Upper lobe of right lung (tissue), 1 donor: ENCODE data around the gene HRH4. TPM values are rescaled to one million over a fixed set of nuclear protein-coding genes. Genes with fewer than 3 reads are reported as not detected.

Source experiments
- ATAC-seq: fragments of 200-7000 bp; cut with Tn5 transposase; one replicate; pipeline ENCODE4 v1.9.1; 2020; ENCODE audit warnings: mild to moderate bottlenecking, moderate library complexity
- DNase-seq: peaks from one replicate; pipeline ENCODE4 v3.0.0-alpha.2; 2020
- H3K27ac ChIP-seq: fragments of 200-600 bp; one replicate; pipeline ENCODE4 v1.8.0; 2022
- H3K27me3 ChIP-seq: fragments of 200-600 bp; one replicate; pipeline ENCODE4 v1.8.0; 2022; ENCODE audit warnings: mild to moderate bottlenecking
- H3K36me3 ChIP-seq: fragments of 200-600 bp; one replicate; pipeline ENCODE4 v1.8.0; 2022
- H3K4me1 ChIP-seq: fragments of 200-600 bp; one replicate; pipeline ENCODE4 v1.8.0; 2022
- H3K4me3 ChIP-seq: fragments of 200-600 bp; one replicate; pipeline ENCODE4 v1.8.0; 2022; ENCODE audit warnings: mild to moderate bottlenecking
- H3K9me3 ChIP-seq: fragments of 200-600 bp; one replicate; pipeline ENCODE4 v1.8.0; 2022
- CTCF ChIP-seq: fragments of 200-600 bp; IDR thresholded peaks from one replicate; pipeline ENCODE4 v1.8.0; 2022; ENCODE audit warnings: antibody characterized with exemption
- intact Hi-C: fragments of 100-400 bp; cut with DNase I; formaldehyde crosslinking; loops from one replicate; pipeline ENCODE4 v1.11.0; 2022
- total RNA-seq: library from RNA; stranded (reverse); fragmentation: NEBNext Ultra II Directional; extraction: Animal tissue kit (Norgen Biotek cat#: 25700); gene quantifications from one replicate; pipeline ENCODE4 v1.2.1, GENCODE V29; 2021
- donor health status: DM: no; HTN: yes; CAD: no; lungs with severe emphysema.

Gene HRH4
- total RNA-seq, 1 donor from 2014 or later: 1.7 TPM

- H3K4me1 ChIP-seq: no peaks in the 10 kb centered on the region
- no peak for DNase-seq
- no peaks in the 10 kb centered on the region for H3K36me3 ChIP-seq
- no peaks in the 10 kb centered on the region for H3K9me3 ChIP-seq
- no peak for ATAC-seq
- no peaks in the 10 kb centered on the region for H3K27me3 ChIP-seq
- H3K27ac ChIP-seq: no peak overlapping the region
- TF ChIP-seq CTCF: no peak
- no peak overlapping the region for H3K4me3 ChIP-seq
- intact Hi-C loops: no loop called here
Observed at GRCh38 chr18:24475926-24476589, 15.6 kb downstream of the HRH4 start.

GRCh38 chr18:24479371-24479770 is 18.9 kb downstream of the HRH4 start:
- ATAC-seq (peak; percentile 69), DNase-seq (no peak)
- no peaks in the 10 kb centered on the region for H3K9me3 ChIP-seq
- no peaks in the 10 kb centered on the region for H3K36me3 ChIP-seq
- H3K4me3 ChIP-seq: no peak overlapping the region
- H3K4me1 ChIP-seq: no peaks in the 10 kb centered on the region
- intact Hi-C loops: no loop called here
- no peak overlapping the region for H3K27ac ChIP-seq
- no peaks in the 10 kb centered on the region for H3K27me3 ChIP-seq
- no peak for TF ChIP-seq CTCF

- no peaks in the 10 kb centered on the region for H3K9me3 ChIP-seq
- no peaks in the 10 kb centered on the region for H3K4me1 ChIP-seq
- no peak for TF ChIP-seq CTCF
- DNase-seq (no peak), ATAC-seq (no peak)
- H3K4me3 ChIP-seq: no peak overlapping the region
- H3K27me3 ChIP-seq: no peaks in the 10 kb centered on the region
- intact Hi-C loops: no loop called here
- no peaks in the 10 kb centered on the region for H3K36me3 ChIP-seq
- H3K27ac ChIP-seq: no peak overlapping the region
Observed at GRCh38 chr18:24482821-24483220, 22.4 kb downstream of the HRH4 start.

GRCh38 chr18:24485681-24486080 is 25.2 kb downstream of the HRH4 start:
- no peak for ATAC-seq
- Histone ChIP-seq H3K27me3 (no peaks in the 10 kb centered on the region), H3K36me3 (no peaks in the 10 kb centered on the region), H3K27ac (no peak overlapping the region), H3K4me1 (peaks cover 3% of the 10 kb centered on the region), H3K9me3 (no peaks in the 10 kb centered on the region), H3K4me3 (no peak overlapping the region)
- intact Hi-C loops: loop anchor here (5.0 kb wide), 1 partner anchor 123 kb away; no protein-coding TSS in a partner anchor
- TF ChIP-seq CTCF: no peak
- no peak for DNase-seq

GRCh38 chr18:24486684-24487083 is 26.2 kb downstream of the HRH4 start:
- no peak for TF ChIP-seq CTCF
- Histone ChIP-seq H3K4me1 (peaks cover 3% of the 10 kb centered on the region), H3K36me3 (no peaks in the 10 kb centered on the region), H3K27me3 (no peaks in the 10 kb centered on the region), H3K27ac (no peak overlapping the region), H3K9me3 (no peaks in the 10 kb centered on the region), H3K4me3 (no peak overlapping the region)
- ATAC-seq (no peak), DNase-seq (no peak)
- intact Hi-C loops: loop anchor here (5.0 kb wide), 1 partner anchor 124 kb away; no protein-coding TSS in a partner anchor
